Measurements from ENCODE around the gene LYRM4. TPM values are rescaled to one million over a fixed set of nuclear protein-coding genes. Genes with fewer than 3 reads are reported as not detected.

The LYRM4 gene
- total RNA-seq, 1 experiment from 2014 or later: 44.3 TPM

GRCh38 chr6:5089481-5090438, 171.0 kb downstream of the LYRM4 start:
- Mint-ChIP-seq H3K36me3 (ENCODE audit: insufficient read depth in 1 of 3, low read depth in 3 of 3) (0 out of 7 replicates have a peak, but pooled peaks cover 0 to 4% (median 0%) of the 10 kb centered on the region in 3 experiments), H3K27ac (no peak overlapping the region), H3K9me3 (peaks cover 2 to 8% of the 10 kb centered on the region in 2 experiments; a peak in 2 of 5 replicates), H3K27me3 (ENCODE audit: low read depth) (peaks cover 65% of the 10 kb centered on the region), H3K4me1 (peaks cover 9% of the 10 kb centered on the region in 2 experiments), H3K4me3 (no peak overlapping the region)
- no peak overlapping the region for H4K8ac ChIP-seq (replicated peaks; ENCODE audit: insufficient read length, low read depth, low read length)
- H3K27me3 ChIP-seq (ENCODE audit: insufficient read depth, low read length): peaks cover 20% of the 10 kb centered on the region; the same call in 1 of the 2 replicates
- H3T11ph ChIP-seq (ENCODE audit: low read length): no peak overlapping the region
- no peak overlapping the region for H2BK20ac ChIP-seq (ENCODE audit: low read depth, low read length, poor library complexity, severe bottlenecking)
- no peak for TF ChIP-seq CTCF (conservative IDR thresholded peaks at IDR 0.05)
- H3K79me1 ChIP-seq (ENCODE audit: insufficient read depth, low read depth, low read length, poor library complexity, severe bottlenecking): no peaks in the 10 kb centered on the region
- H3K79me2 ChIP-seq (ENCODE audit: insufficient read depth, low read length): no peaks in the 10 kb centered on the region
- no peak overlapping the region for H2BK5ac ChIP-seq (ENCODE audit: insufficient read length, low read length)
- no CpG with 5 or more reads among the region's 5 CpGs for WGBS (ENCODE audit: extremely low coverage, insufficient read length, low lambda C conversion rate)
- no peaks in the 10 kb centered on the region for H3K9me3 ChIP-seq (ENCODE audit: control insufficient read depth, low read depth, low read length)
- H3K4ac ChIP-seq (ENCODE audit: low read depth, low read length): no peak overlapping the region
- H2BK12ac ChIP-seq (ENCODE audit: insufficient read length, low read depth, low read length): no peak overlapping the region
- H4K20me1 ChIP-seq (ENCODE audit: control insufficient read depth, insufficient read depth, insufficient read length): no peaks in the 10 kb centered on the region
- H4K91ac ChIP-seq (ENCODE audit: insufficient read length, low read depth, low read length): no peak overlapping the region
- no peak overlapping the region for H3K56ac ChIP-seq (ENCODE audit: insufficient read length, low read depth, low read length)
- no peak overlapping the region for H3K14ac ChIP-seq (ENCODE audit: insufficient read depth, low read length)
- no peak overlapping the region for H3K23ac ChIP-seq (ENCODE audit: insufficient read length, low read depth, low read length)
- H3K9ac ChIP-seq (ENCODE audit: extremely low read depth, insufficient read length, low read length): no peak overlapping the region
- no peak overlapping the region for H2AK5ac ChIP-seq (ENCODE audit: insufficient read length, low read length)
- H3K27ac ChIP-seq (ENCODE audit: insufficient read length, low read depth, low read length): no peak overlapping the region
- no peak overlapping the region for H2BK120ac ChIP-seq (ENCODE audit: low read depth, low read length, poor library complexity, severe bottlenecking)
- H2AFZ ChIP-seq (ENCODE audit: low read length): no peak overlapping the region
- H2BK15ac ChIP-seq (ENCODE audit: low read depth, low read length): no peak overlapping the region
- H3K23me2 ChIP-seq (ENCODE audit: insufficient read length, low read depth, low read length, poor library complexity, severe bottlenecking): peaks cover 15% of the 10 kb centered on the region
- no peak for DNase-seq
- no peaks in the 10 kb centered on the region for H3K4me1 ChIP-seq (ENCODE audit: insufficient read depth, low read length)
- no peak overlapping the region for H4K5ac ChIP-seq (ENCODE audit: insufficient read length, low read depth, low read length)
- no peak overlapping the region for H3K18ac ChIP-seq (ENCODE audit: insufficient read length, low read depth, low read length)
- H3K4me2 ChIP-seq (ENCODE audit: insufficient read depth, insufficient read length, low read length): no peak overlapping the region

Data from H9 (cell line).